Immature natural killer cell (primary cell): ENCODE measurements around the gene SLC35D1. TPM values are rescaled to one million over a fixed set of nuclear protein-coding genes. Genes with fewer than 3 reads are reported as not detected.
A peak's percentile ranks its signal among the peaks of the same experiment; 100 is the strongest.

Experiments
- DNase-seq, 3 donors: peaks; one replicate each; pipeline ENCODE4 v3.0.0; 2022; ENCODE audit warnings: mixed read lengths in 1 of 3
- H3K27ac Mint-ChIP-seq, 6 donors: one replicate each; pipeline ENCODE4 v1.8.0; 2020; ENCODE audit warnings: mixed read lengths in 6 of 6, mild to moderate bottlenecking in 5 of 6, inconsistent platforms in 4 of 6, moderate library complexity in 3 of 6
- H3K27me3 Mint-ChIP-seq, 3 donors: one replicate each; pipeline ENCODE4 v1.8.0; 2020 to 2021; ENCODE audit warnings: low read depth in 3 of 3, mild to moderate bottlenecking in 3 of 3, mixed read lengths in 3 of 3, moderate library complexity in 3 of 3, inconsistent platforms in 1 of 3
- H3K36me3 Mint-ChIP-seq, 3 donors: one replicate each; pipeline ENCODE4 v1.8.0; 2020; ENCODE audit warnings: mixed read lengths in 3 of 3, inconsistent platforms in 2 of 3, mild to moderate bottlenecking in 2 of 3
- H3K4me1 Mint-ChIP-seq, 2 donors: one replicate each; pipeline ENCODE4 v1.8.0; 2020; ENCODE audit warnings: inconsistent platforms in 2 of 2, mild to moderate bottlenecking in 2 of 2, mixed read lengths in 2 of 2, moderate library complexity in 1 of 2
- H3K4me3 Mint-ChIP-seq, 5 donors: one replicate each; pipeline ENCODE4 v1.8.0; 2020; ENCODE audit warnings: mild to moderate bottlenecking in 5 of 5, mixed read lengths in 5 of 5, inconsistent platforms in 3 of 5, moderate library complexity in 3 of 5
- H3K9me3 Mint-ChIP-seq, 6 donors: one replicate each; pipeline ENCODE4 v1.8.0; 2020; ENCODE audit warnings: mild to moderate bottlenecking in 6 of 6, mixed read lengths in 6 of 6, inconsistent platforms in 4 of 6, moderate library complexity in 3 of 6
- polyA plus RNA-seq, 3 donors: library from polyadenylated mRNA; unstranded; fragments of 300-500 nt; fragmentation: Illumina TruSeq; gene quantifications; one replicate each; pipeline ENCODE4 v1.2.3, GENCODE V29; 2021

SLC35D1 gene
- polyA plus RNA-seq, 3 donors from 2014 or later: 1.2 to 3.7 (median 3.1) TPM

DNA sequence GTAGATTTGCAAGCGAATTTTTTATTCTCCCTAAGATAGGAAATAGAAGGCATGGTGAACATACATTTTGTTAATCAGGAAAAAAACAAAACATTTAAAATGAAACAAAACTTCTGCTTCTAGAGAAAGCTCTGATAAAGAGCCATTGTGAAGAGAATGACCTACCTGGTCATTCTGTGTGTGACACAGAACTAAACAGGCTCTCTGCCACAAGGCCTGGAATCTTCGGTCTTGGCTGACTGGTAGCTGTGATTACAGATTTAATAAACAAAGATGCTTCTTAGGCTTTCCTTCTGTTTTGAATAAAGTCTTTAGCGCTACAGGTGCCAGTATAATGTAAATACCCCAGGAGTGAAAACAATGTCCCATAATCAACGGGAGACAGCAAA, 22.1 kb downstream of the SLC35D1 start:
- Mint-ChIP-seq H3K4me3 (no peak overlapping the region), H3K36me3 (peaks cover 31 to 37% (median 34%) of the 10 kb centered on the region in 3 donors), H3K4me1 (no peaks in the 10 kb centered on the region), H3K27ac (no peak overlapping the region), H3K27me3 (peaks cover 0 to 1% (median 0%) of the 10 kb centered on the region in 3 donors), H3K9me3 (no peaks in the 10 kb centered on the region)
- no peak for DNase-seq

DNA sequence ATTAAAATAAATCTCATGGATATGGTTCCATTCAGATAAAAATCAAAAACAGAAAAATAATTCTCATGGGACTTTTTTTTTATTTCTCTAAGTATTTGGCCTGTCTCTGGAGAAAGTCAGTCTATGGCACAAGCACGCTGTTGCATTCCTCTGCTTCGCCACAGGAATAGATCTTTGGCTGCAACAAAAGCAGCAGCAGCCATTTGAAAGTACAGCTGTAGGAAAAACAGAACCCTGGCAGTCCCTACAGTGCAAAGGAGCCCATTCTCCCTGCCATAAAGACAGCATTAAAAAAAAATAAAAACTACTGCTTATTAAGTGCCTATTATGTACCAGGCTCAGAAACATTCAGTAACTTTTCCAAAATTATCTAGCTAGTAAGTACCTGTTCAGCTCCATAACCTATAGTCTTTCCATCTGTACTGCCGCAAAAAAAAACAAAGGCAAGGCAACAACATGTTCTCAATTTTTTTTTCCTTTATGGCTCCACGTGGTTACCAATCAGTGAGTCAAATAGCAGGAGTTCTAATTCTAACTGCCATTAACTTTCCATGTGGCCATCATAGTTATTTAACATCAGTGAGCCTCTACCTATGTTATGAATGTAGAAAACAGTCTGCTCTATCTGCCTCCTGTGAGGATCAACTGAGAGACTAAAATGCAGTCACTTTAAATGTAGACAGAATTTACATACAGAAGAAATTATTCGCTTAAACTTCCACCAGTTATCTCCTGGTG, 22.7 kb downstream of the SLC35D1 start:
- DNase-seq: no peak
- Mint-ChIP-seq H3K4me3 (no peak overlapping the region), H3K36me3 (peaks cover 26 to 32% (median 28%) of the 10 kb centered on the region in 3 donors), H3K27ac (no peak overlapping the region), H3K27me3 (no peaks in the 10 kb centered on the region), H3K9me3 (no peaks in the 10 kb centered on the region), H3K4me1 (no peaks in the 10 kb centered on the region)

DNA sequence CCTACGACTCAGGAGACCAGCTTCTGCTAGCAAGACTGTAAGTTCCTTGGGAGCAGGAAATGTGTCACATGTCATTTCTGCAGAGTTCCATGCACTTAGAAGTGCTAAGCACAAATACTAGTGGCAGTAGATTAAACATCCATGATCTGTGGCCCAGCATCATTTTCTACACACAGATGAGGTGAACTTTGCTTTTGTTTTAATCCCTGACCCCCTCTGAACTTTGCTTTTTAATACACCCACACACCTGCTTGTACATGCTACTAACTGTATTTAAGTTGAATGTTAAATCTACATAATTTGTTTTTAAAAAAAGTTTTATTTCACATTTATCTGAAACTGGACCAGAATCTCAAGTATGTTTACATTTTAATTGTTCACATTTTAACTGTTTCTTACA, 24.5 kb downstream of the SLC35D1 start:
- peaks cover 14 to 20% (median 14%) of the 10 kb centered on the region in 3 donors for H3K36me3 Mint-ChIP-seq
- no peaks in the 10 kb centered on the region for H3K27me3 Mint-ChIP-seq
- H3K4me3 Mint-ChIP-seq: no peak overlapping the region
- no peaks in the 10 kb centered on the region for H3K4me1 Mint-ChIP-seq
- DNase-seq: no peak
- no peaks in the 10 kb centered on the region for H3K9me3 Mint-ChIP-seq
- H3K27ac Mint-ChIP-seq: no peak overlapping the region

DNA sequence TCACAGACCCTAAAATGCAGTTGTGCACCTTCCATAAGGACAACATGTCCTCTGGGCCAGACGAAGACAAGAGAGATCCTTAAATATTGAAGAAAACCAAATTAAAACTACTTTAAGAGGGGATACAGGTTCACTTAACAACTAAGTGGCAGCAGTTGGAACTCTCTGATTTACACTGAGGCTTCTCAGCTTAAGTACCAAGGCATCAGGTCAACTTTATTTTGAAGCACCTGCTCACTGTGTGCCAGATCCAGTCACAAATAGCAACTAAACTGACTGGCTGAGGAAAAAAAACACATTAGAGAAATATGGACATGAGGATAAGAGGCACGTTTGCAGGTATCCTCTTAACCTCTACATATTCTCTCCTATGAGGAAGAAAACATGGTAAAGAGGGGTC, 33.2 kb downstream of the SLC35D1 start:
- no peak for DNase-seq
- H3K9me3 Mint-ChIP-seq: no peaks in the 10 kb centered on the region
- H3K4me1 Mint-ChIP-seq: no peaks in the 10 kb centered on the region
- no peaks in the 10 kb centered on the region for H3K27me3 Mint-ChIP-seq
- peaks cover 3 to 21% (median 12%) of the 10 kb centered on the region in 3 donors for H3K36me3 Mint-ChIP-seq
- no peak overlapping the region for H3K27ac Mint-ChIP-seq
- H3K4me3 Mint-ChIP-seq: no peak overlapping the region

DNA sequence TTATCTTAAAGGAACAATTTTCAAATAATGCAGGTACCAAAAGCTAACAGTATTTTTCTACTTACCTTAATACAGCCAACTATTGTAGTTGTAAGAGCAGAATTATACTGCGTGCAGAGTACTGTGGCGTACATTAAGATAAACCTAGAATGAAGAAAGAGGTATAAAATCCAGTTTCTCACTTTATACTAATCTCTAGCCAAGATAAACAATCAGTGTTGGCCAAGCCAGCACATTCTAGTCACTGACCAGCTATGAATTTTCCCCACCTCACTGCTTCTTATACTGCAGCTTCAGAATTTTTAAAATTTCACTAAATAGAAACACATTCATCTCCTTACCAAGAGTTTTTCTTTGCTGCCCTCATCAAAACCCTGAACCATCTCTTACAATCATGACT, 33.6 kb downstream of the SLC35D1 start:
- Mint-ChIP-seq H3K27ac (no peak overlapping the region), H3K4me3 (no peak overlapping the region), H3K27me3 (peaks cover 0 to 2% (median 0%) of the 10 kb centered on the region in 3 donors), H3K9me3 (no peaks in the 10 kb centered on the region), H3K36me3 (peaks cover 3 to 21% (median 12%) of the 10 kb centered on the region in 3 donors), H3K4me1 (no peaks in the 10 kb centered on the region)
- no peak for DNase-seq

DNA sequence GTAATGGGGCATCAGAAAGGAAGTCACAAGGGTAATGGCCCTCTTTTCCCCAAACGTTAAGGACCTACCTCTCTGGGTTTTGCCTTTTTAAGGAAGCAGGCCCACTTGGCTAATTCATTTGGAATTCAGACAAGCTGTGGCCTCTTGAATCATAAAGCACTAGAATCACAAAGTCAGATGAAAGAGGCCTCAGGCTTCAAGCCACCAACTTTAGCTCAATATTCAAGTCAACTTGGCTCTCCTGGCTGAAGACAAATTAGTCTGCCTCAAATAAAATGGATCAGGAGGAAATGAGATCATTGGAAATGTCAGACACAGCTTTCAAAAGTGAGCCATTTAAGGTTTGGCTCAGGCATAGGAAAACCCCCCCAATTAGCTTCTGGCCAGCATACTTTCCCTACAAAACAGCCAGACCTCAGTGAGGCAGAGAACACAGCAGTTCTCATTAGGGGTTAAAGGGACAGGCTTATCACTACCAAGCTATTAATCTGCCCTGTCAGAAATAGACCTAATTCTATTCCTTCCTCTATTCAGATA, 34.3 kb downstream of the SLC35D1 start:
- Mint-ChIP-seq H3K4me3 (no peak overlapping the region), H3K27ac (no peak overlapping the region), H3K36me3 (peaks cover 3 to 17% (median 12%) of the 10 kb centered on the region in 3 donors), H3K27me3 (peaks cover 0 to 2% (median 0%) of the 10 kb centered on the region in 3 donors), H3K9me3 (no peaks in the 10 kb centered on the region), H3K4me1 (no peaks in the 10 kb centered on the region)
- no peak for DNase-seq

DNA sequence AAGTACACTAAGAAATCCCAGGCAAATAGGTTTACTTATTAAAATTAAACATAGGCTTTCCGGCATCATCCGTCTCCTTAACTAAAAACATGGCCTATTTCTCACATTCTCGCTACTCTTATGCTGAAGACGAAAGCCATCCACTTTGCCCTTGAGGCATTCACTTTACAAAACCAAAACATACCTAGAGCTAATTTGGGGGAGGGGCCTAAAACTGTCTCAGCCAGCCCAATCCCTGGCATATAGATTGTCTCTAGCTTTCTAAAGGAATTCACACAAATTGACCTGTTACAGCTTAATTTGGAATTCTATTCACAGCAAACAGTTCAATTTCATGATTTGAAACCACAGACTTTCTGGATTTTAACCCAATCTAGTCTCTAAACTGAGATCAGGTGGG, 34.8 kb downstream of the SLC35D1 start:
- peak overlapping the region in 1 of 6 donors; percentile 55 for H3K27ac Mint-ChIP-seq
- DNase-seq: no peak
- no peaks in the 10 kb centered on the region for H3K4me1 Mint-ChIP-seq
- H3K9me3 Mint-ChIP-seq: no peaks in the 10 kb centered on the region
- H3K36me3 Mint-ChIP-seq: peaks cover 3 to 17% (median 12%) of the 10 kb centered on the region in 3 donors
- H3K27me3 Mint-ChIP-seq: peaks cover 0 to 2% (median 0%) of the 10 kb centered on the region in 3 donors
- H3K4me3 Mint-ChIP-seq: no peak overlapping the region

DNA sequence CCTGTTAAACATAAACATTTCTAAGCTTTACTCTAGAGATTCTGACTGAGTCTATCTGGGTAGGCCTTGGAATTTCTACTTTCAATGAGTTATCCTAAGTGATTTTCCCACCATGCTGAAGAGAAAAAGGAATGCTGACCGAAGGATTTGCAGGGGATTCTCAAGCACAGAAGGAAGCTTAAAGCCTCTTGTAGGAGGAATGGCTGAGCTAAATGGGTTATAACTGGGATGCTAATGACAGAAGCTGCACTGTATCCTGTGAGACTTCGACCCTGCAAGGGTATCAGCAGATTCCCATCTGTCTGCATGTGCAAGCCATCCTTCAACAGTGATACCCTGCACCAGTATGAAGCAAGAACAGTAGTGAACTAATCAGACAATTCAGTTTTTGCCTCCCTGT, 35.4 kb downstream of the SLC35D1 start:
- H3K36me3 Mint-ChIP-seq: peaks cover 3 to 17% (median 12%) of the 10 kb centered on the region in 3 donors
- no peaks in the 10 kb centered on the region for H3K9me3 Mint-ChIP-seq
- H3K4me3 Mint-ChIP-seq: no peak overlapping the region
- H3K27me3 Mint-ChIP-seq: peaks cover 0 to 2% (median 0%) of the 10 kb centered on the region in 3 donors
- H3K27ac Mint-ChIP-seq: no peak overlapping the region
- DNase-seq: no peak
- peaks cover 0 to under 1% of the 10 kb centered on the region in 2 donors for H3K4me1 Mint-ChIP-seq

DNA sequence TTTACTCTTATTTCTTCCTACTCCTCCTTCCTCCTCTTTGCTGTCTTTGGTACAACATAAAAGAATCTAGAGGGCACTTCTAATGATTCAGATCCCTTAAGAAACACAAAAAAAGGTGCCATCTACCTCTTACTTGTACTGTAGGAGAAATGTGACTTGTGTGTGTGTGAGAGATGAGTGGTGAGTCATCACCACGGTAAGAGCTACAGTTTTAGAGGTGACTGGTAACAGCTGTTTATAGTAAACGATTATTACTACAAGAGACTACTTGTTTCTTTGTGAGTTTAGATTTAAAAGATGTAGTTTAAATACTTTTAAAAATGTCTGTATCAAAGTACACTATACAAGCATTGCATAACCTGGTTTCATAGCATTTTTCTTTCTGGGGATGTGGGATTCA, 40.4 kb downstream of the SLC35D1 start:
- peaks cover 0 to 2% of the 10 kb centered on the region in 2 donors for H3K4me1 Mint-ChIP-seq
- no peaks in the 10 kb centered on the region for H3K9me3 Mint-ChIP-seq
- DNase-seq: no peak
- H3K27me3 Mint-ChIP-seq: peaks cover 0 to 2% (median 0%) of the 10 kb centered on the region in 3 donors
- peak overlapping the region in 1 of 6 donors; percentile 18 for H3K27ac Mint-ChIP-seq
- no peak overlapping the region for H3K4me3 Mint-ChIP-seq
- H3K36me3 Mint-ChIP-seq: peaks cover 12 to 36% (median 23%) of the 10 kb centered on the region in 3 donors

DNA sequence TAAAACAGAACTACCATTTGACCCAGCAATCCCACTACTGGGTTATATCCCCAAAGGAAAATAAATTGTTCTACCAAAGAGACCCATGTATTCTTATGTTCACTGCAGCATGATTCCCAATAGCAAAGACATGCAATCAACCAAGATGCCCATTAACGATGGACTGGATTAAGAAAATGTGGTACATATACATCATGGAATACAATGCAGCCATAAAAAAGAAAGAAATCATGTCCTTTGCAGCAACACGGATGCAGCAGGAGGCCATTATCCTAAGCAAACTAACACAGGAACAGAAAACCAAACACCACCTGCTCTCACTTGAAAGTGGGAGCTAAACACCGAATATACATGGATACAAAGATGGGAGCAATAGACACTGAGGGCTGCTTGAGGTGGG, 44.2 kb downstream of the SLC35D1 start:
- Mint-ChIP-seq H3K36me3 (peaks cover 11 to 45% (median 40%) of the 10 kb centered on the region in 3 donors), H3K9me3 (no peaks in the 10 kb centered on the region), H3K27me3 (peaks cover 0 to 2% (median 0%) of the 10 kb centered on the region in 3 donors), H3K4me1 (peaks cover 0 to 2% of the 10 kb centered on the region in 2 donors), H3K27ac (no peak overlapping the region), H3K4me3 (no peak overlapping the region)
- no peak for DNase-seq

DNA sequence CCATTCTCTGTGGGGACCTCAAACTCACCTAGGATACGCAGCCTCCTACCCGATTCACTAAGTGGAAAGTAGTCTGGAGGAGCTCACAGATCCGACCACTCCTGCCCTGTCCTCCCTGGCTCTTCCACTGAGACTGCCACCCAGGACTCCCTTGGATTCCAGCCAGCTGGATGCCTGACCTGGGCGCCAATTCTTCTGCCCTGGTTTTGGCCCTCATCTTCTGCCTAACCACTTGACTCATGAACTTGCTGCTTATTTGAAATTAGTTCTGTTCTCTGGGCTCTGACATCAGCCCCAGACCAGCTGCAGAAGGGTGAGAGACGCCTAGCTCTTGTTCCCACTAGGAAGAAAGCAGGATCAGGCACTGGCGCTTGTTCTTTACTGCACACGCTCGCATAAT, 48.9 kb downstream of the SLC35D1 start:
- H3K36me3 Mint-ChIP-seq: peaks cover 11 to 33% (median 30%) of the 10 kb centered on the region in 3 donors
- peak overlapping the region in 1 of 6 donors; percentile 54 for H3K27ac Mint-ChIP-seq

DNA sequence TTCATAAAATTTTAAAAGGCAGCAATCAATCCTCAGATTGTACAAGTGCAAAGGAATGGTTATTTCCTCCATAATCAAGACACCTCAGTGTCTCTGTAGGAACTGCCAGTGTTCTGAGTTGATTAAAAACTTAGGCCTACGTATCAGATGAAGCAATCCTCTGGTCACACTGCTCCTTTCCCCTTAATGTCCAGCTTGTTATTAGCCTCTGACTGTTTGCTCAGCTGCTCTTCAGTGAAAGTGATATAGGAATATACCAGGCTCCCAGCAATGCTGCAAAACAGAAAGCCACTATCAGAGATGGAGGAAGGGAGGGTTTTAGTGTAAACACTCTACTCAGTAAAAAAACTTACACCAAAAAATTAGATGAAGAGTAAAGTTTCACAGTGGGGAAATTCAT, 49.8 kb downstream of the SLC35D1 start:
- Mint-ChIP-seq H3K27me3 (peaks cover 0 to 2% (median 0%) of the 10 kb centered on the region in 3 donors), H3K36me3 (peaks cover 8 to 27% (median 21%) of the 10 kb centered on the region in 3 donors), H3K9me3 (no peaks in the 10 kb centered on the region), H3K27ac (no peak overlapping the region), H3K4me3 (no peak overlapping the region), H3K4me1 (peaks cover 2 to 12% of the 10 kb centered on the region in 2 donors)
- DNase-seq: no peak

More for the DNA sequence above, 48.9 kb downstream of the SLC35D1 start:
- Mint-ChIP-seq H3K9me3 (no peaks in the 10 kb centered on the region), H3K4me1 (peaks cover 2 to 7% of the 10 kb centered on the region in 2 donors), H3K27me3 (peaks cover 0 to 2% (median 0%) of the 10 kb centered on the region in 3 donors), H3K4me3 (no peak overlapping the region)
- no peak for DNase-seq

DNA sequence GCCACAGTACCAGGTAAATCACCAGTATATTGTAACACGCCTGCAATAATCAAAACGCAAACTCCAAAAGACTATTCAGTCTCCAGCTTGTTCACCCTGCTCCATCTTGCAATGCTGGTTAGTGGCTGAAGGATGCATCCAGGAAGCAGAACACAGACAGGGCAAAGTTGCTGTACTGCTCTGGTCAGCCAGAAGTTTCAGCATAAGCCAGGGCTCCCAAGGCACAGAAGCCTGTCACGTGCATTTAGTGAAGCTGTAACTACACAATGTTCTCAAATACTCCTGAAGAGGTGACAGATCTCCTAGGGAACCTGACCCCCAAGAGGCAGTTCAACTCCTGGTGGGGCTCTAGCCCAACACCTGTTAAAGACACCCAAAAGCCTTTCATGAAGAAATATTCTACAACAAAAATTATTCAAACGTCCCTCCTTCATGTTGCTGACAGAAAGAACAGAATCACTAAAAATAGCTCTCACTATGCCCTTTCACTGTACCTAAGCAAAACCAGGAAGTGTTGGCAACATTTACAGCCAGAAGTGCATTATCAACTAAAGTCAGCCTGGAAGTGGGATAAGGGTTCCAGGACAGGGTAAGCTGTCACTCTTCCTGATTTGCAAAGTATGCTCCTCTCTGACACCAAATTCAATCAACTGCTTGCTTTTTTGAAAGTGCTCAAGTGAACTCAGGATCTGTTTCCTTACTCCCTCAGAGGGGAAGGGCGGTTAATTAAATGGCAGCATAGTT, 52.1 kb downstream of the SLC35D1 start:
- peak overlapping the region in 5 of 6 donors; percentile 21 to 71 (median 49) for H3K27ac Mint-ChIP-seq

More for the DNA sequence above, 52.1 kb downstream of the SLC35D1 start:
- no peak for DNase-seq
- Mint-ChIP-seq H3K9me3 (no peaks in the 10 kb centered on the region), H3K36me3 (peaks cover 5 to 15% (median 8%) of the 10 kb centered on the region in 3 donors), H3K4me1 (peaks cover 4 to 17% of the 10 kb centered on the region in 2 donors), H3K4me3 (no peak overlapping the region), H3K27me3 (peaks cover 0 to 2% (median 0%) of the 10 kb centered on the region in 3 donors)
